GM21619 (cell line): ENCODE data around the gene USF3.
"Not testable (repeated sequence)": the region's sequence is repeated elsewhere in the genome, so short reads cannot be mapped to it uniquely, and the experiment has no call there.

Experiments
- ATAC-seq: cut with Tn5 transposase; IDR thresholded peaks from one replicate; pipeline ENCODE4 v1.9.1; 2021; ENCODE audit not compliant: unreplicated experiment

The USF3 gene

DNA sequence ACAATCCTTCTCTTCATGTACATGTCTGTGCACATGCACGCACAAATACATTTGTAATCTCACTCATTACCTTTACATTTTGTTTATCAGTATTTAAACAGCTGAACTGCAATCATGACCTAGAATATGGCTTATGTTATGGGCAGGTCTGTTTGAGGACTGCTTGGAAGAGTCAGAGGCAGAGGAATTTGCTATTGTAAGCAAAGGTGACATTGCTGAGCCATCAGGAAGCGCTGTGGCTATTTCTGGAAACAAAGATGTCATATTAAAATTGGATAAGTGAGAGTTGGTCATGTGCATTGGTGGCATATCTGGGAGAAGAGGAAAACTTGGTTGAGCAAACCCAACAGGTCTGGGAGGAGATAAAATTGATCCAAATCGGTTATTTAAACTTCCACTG is 41.6 kb downstream of the USF3 start:
- no peak for ATAC-seq

DNA sequence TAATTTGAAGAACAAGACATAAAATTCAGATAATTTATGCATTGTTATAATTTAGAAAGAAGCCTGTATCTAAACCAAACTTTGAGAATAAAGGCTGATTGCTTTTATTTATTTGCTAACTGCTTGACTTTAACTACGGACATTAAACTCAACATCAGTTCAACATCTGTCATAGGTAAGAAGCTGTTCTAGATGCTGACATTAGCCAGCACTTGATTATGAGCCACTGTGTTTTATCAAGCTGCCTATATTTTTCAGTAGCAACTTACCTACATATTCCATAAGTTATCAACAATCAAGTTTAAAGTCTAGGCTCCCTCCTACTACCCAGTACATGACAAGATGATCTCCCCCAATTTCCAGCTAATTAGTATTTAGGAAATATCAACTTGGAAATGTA is 42.1 kb downstream of the USF3 start:
- no peak for ATAC-seq

DNA sequence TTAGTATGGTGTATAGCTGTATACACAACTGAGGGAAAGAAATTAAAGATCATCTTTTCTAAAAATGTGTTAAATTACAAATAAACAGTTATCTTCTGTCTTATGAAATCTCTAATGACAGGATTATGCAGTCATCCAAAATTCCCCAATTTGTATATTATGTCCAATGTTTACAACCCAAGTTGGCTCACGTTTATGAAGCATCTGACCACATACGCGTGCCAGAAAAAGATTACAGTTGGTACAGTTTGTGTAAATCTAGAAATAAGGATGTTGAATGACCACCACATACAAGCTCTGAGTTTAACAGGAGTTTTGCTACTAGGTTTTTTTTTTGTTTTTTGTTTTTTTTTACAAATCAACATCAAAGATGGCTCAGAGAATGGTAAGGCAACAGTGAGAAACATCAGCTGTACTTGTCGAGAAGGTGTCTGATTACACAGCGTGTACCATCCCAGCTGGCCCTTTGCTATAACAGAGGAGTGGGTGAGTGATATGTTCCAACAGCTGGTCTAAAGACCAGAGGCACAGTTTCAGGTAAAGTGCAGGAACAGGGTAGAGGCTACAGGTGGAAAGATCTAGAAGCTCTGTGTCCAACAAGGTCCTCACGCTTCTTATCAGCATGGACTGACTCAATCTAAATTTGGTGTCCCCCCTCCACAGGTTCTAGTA is 47.1 kb downstream of the USF3 start:
- no peak for ATAC-seq

DNA sequence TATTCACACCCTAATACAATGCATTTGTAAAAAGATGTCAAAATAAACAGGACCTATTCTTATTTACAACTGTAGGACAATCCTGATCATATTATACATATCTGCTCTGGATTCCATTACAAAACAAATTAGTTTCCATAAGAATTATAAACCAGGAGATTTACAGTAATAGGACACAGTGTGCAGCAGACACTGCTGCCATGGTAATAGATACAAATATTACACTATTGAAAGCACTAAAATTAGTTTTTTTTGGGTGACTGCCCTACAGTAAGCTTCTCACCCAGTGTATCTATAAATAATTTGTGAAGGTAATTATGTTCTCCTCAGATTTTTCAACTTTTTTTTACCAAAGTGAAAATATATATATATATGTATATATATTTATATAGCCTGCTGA is 47.9 kb downstream of the USF3 start:
- no peak for ATAC-seq

DNA sequence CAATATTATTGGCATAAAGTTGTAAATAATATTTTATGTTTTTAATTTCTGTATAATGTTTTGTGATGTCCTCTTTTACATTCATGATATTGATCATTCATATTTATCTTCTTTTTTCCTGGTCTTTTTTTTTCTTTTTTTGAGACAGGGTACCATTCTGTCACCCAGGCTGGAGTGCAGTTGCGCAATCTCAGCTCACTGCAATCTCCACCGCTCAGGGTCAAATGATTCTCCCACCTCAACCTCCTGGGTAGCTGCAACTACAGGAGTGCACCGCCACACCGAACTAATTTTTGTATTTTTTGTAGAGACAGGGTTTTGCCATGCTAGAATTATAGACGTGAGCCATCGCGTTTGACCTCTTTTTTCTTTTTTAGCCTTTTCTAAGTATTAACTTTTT is 52.9 kb downstream of the USF3 start:
- no peak for ATAC-seq

DNA sequence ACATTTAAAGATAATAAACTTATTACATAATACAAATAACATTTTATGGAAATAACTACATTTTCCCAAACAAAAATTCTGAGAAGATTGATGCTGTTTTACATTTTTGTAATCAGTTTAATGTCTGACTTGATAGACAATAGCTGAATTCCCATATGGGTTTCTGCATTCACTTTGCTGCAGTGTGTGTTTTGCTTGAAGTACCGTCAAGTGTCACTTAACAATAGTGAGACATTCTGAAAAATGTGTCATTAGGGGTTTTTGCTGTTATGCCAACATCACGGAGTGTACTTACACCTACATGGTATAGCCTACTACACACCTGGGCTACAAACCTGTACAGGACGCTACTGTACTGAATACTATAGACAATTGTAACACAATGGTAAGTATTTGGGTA is 57.5 kb downstream of the USF3 start:
- ATAC-seq = no peak

DNA sequence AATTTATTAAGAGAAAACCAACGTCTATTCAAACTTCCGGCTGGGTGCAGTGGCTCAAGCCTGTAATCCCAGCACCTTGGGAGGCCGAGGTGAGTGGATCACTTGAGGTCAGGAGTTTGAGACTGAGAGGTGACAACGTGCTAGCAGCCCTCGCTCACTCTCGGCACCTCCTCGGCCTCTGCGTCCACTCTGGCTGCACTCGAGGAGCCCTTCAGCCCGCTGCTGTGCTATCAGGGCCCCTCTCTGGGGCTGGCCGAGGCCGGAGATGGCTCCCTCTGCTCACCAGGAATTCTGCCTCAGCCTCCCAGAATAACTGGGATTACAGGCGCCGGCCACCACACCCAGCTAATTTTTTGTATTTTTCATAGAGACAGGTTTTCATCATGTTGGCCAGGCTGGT is 58.7 kb downstream of the USF3 start:
- ATAC-seq = no peak

DNA sequence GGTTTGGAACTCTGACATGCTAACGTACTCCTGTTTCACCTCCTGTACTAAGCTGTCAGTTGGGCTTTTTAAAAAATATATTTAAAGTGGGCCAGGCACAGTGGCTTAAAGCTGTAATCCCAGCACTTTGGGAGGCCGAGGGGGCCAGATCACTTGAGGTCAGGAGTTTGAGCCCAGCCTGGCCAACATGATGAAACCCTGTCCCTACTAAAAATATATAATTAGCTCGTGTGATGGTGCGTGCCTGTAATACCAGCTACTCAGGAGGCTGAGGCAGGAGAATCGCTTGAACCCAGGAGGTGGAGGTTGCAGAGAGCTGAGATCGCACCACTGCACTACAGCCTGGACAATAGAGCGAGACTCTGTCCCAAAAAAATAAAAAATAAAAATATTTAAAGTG is 60.4 kb downstream of the USF3 start:
- ATAC-seq = not testable (repeated sequence)

DNA sequence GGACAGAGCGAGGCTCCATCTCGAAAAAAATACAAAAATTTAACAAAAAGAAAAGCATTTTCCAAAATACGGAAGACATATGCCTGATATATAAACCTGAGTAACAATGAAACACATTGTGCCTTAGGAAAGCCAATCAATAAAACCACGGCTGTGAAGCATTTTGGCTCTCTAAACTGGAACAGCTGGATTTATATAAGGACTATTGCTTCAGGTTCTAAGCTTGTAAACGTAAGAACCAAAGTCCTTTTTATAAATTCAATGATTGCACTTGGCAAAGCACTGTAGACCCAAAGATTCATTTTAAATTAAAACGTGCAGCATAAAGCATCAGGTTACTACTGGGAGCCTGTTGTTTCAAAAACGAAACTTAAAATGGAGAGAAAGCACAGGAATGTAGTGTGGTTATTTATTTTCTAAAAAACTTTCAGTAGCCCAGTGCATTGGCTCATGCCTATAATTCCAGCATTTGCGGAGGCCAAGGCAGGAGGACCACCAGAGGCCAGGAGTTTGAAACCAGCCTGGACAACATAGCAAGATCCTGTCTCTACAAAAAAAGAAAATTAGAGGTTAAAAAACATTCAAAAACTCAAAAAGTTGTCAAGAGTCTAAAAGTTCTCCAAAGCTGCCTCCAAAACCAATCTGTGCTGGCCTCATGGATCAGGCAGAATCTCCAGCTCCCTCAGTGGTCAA is 61.5 kb downstream of the USF3 start:
- ATAC-seq = no peak

DNA sequence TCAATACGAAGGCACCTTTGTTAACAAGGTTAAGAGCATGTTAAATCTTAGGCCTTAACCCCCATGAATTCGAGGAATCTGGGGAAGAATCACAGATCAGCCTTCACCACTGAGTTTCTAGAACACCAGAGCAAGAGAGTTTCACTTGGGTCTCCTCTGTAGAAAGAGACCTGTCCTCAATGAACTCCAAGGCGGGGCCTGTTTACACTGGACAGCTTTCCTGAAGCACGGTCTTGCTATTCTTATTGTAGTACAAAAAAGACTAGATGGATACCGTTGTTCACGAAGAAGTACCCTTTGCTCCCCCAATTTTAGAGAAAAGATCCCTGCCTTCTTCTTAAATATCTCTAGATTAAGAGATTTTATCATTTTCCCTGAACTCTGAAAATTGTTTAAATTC is 64.9 kb downstream of the USF3 start:
- ATAC-seq = no peak

DNA sequence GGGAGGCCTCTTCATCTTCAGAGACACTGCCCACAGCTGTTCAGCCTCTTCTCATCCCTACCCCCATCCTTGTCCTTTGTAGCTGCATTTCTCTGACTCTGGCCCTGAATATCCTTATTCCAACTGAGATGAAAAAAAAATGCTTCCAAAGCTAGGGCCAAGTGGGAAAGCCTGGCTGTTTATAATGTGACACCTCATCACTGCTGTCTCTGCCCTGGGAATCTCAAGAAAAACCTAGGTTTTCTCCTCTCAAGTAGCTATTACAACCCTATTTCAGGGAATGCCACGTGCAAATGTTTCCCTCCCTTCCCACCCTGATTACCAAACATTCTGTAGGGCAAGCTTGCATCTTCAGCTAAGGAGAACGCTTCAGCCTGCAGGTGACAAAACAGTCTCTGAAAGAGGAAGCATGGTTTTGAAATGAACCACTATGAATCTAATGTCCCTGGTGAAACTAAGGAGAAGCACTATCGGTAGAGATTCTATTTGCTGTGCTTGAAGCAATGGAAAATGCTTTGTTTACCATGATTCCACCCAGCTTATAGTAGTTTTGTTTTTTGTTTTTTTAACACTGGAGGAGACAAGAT is 65.4 kb downstream of the USF3 start:
- ATAC-seq = no peak

DNA sequence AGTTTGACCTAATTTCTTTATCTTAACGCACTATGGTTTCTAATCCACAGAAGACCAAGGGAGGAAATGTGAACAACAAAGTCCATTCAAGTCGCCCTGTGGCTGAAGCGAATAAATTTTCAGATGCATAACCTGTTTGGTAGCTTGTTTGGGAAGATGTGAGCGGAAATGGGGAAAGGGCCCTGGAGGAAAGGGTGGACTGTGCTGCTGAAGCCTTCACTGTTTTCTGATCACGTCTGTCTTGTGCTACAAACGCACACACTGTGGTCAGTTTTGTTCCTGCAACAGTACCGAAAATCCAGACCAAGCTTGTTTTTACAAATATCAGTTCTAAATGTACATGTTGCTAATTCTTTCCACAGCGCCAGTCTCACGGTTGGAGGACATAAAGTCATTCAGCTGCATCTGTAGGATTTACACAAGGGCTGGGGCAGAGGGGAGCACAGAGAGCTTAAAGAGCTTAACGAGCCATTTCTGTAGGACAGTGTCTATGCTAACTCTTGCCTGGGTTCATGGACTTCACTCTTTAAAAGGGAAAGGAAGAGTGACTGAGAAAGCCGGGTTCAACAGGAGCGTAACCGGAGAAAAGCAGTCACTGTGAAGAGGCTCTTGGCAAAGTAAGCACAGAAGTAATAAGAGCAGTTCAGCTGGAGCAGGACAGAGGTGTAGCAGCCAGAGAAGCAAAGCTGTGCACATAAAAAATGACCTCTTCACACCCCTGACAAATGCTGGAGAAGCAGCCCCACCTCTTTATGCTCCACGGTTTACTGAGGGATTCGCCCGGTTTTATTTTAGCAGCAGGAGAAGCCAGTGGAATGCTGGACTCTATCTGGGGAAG is 66.6 kb downstream of the USF3 start:
- no peak for ATAC-seq

DNA sequence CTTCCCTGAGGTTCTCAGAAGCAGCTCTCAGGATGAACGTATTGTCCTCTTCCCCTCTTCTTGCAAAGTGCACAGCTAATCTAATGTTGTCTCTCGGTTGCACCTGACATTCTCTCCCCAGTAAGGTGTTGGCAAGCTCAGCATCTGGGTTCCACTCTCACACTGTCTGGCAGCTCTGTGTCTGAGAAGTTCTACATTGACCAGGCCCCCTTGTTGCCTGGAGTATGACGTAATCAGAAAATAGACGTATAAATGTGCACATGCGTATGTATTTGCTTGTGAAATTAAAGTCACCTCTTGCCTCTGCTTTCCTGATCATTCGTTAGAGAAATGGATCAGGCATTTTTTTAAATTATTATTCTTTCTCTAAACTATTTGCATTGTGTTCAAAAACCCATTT is 67.7 kb downstream of the USF3 start:
- no peak for ATAC-seq

DNA sequence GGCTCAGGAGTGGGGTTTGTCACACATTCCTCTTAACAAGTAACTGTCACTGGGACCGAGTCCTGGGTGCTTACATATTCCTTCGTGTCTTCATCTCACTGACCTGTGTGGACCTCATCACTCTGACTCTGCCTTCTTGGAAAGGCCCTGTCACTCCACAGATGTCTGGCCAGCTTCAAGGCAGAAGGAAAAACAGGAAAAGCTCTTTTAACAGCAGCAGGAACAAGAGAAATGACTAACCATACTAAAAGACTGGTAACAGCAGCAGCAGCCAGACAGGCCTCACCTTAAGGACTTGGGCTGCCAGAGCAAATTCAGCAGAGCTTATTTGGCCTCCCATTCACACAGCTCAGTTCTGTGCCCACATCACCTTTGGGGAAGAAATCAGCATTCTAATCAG is 68.1 kb downstream of the USF3 start:
- ATAC-seq = no peak

DNA sequence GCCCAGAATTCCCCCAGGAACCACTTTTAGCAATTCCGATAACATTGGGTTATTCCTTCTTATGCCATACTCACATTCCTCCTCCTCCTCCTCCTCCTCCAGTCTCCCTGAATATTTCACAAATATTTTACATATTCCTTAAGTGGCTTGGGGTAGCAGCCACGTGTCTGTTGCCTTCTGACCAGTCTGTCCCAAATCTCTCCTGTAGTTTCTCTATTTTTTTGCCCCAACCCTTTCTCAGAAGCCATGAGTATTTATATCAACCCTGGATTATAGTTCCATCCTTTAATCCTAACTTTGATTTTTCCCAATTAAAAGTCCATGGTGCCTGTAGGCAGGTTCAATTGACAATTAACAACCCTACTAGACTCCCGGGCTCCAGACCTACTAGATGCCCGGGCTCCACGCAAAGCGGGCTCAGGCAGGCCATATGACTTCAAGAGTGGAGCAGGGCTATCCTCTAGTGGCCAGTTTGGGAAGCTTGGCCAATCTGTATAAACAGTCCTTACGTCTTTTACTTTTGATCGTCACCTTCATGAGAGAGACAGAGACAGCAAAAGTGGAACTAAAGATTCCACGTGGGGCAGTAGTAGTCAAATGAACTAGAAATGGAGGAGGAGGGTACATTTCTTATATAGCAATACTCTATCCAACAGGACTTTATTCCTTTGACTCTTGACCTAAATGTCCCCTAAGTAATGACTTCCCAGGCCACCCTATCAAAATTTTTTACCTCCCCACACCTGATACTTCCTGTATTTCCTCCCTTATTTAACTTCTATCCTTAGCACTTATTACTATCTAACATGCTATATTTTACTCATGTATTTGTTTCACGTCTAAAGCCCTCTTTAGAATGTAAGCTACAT is 69.7 kb downstream of the USF3 start:
- no peak for ATAC-seq

DNA sequence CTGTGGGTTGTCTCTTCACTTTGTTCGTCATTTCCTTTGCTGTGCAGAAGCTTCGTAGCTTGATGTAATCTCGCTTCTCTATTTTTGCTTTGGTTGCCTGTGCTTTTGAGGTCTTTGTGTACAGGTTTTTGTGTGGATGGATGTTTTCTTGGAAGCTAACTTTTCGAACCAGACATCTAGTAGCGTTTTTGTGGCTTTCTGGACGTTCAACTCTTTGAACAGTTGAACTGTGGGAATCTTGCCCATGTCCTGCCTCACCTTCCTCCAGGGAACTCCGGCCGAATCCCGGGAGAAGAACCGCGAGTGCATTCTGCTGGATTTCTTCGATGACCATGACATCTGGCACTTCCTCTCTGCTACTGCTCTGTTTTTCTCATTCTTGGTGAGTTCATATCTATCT is 70.6 kb downstream of the USF3 start:
- no peak for ATAC-seq

DNA sequence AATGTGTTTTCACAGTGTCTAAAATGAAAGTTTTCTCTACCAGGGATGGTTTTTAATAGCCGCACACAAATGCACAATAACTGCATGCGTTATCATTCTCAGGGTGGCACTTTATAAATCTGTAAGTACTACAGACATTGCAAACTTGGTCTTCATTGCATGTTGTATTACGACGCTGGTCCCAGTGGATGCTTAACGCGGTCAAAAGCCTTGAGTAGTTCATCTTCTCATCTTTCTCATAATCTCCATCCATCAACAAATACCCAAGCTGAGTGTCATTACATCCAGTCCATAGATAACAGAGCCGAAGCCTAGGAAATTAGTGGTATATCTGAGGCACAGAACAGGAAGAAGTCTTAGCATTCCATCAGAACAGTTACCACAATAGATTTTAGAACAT is 72.6 kb downstream of the USF3 start:
- ATAC-seq = no peak

DNA sequence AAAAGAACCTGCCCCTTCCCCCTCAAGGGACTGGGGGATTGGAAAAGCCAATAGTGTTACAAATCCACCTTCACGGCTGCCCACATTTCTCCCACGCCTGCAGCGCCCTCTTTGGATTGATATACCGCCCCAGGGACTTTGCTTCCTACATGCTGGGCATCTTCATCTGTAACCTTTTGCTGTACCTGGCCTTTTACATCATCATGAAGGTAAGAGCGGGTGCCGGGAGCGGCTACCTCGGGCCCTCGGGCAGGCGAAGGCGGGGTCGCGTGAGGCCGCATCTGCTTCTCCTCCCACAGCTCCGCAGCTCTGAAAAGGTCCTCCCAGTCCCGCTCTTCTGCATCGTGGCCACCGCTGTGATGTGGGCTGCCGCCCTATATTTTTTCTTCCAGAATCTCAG is 73.1 kb downstream of the USF3 start:
- no peak for ATAC-seq

DNA sequence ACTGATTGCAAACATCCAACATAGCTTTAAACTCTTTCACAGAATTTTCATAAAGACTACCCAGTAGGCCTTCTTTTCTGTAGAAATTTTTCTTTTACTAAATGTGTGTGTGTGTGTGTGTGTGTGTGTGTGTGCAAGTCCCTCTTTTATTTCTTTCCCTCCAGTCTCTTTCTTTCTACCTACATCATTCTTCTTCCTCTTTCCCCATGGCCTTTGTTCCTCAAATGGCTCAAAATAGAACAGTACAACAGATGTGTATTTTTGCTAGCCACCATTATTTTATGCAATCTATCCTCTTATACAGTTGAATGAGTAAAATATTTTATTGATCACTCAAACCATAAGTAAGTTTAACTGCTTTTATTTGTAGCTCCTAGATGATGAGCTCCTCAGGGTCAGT is 76.4 kb downstream of the USF3 start:
- no peak for ATAC-seq

DNA sequence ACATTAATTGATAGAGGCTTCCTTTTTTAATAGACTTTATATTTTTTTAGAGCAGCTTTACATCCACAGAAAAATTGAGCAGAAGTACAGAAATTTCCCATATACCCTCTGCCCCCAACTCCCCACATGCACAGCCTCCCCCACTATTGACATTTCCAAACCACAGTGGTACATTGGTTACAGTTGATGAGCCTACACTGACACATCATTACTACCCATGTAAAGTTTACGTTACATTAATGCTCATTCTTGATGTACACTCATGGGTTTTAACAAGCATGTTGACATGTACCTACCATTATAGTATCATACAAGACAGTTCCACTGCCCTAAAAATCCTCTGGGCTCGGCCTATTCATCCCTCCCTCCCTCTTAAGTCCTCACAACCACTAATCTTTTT is 78.7 kb downstream of the USF3 start:
- ATAC-seq = no peak

DNA sequence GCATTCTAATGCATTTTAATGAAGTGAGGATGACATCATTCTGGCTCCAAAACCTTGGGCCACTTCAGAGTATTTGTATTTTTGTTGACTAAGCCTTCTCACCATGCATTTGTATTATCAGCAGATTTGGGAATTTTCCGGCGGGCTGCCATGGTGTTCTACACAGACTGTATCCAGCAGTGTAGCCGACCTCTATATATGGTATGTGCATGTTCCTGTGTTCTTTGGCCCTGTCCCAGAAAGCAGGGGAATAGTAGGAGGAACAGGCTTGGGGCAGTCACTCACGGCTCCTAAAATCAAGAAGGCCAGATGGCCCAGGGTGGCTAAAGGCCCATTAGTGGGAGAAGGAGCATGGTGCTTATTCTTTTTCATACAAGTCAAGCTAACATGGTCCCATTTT is 80.5 kb downstream of the USF3 start:
- ATAC-seq = no peak
